Peyer's patch (tissue), 4 donors: ENCODE results near the gene REV3L. TPM values are rescaled to one million over a fixed set of nuclear protein-coding genes. Genes with fewer than 3 reads are reported as not detected.

Source experiments
- DNase-seq, 3 donors: peaks; one replicate each; pipeline ENCODE4 v3.0.0-alpha.2; 2017 to 2019
- H3K27ac ChIP-seq, 4 donors: fragments of 200-600 bp; sonication (generic); one replicate each; pipeline ENCODE4 v1.5.1; 2016 to 2019
- H3K27me3 ChIP-seq, 2 donors: fragments of 200-600 bp; sonication (generic); one replicate each; pipeline ENCODE4 v1.5.1; 2019
- H3K36me3 ChIP-seq, 3 donors: fragments of 200-600 bp; sonication (generic); one replicate each; pipeline ENCODE4 v1.5.1; 2016 to 2019
- H3K4me1 ChIP-seq, 4 donors: fragments of 200-600 bp; sonication (generic); one replicate each; pipeline ENCODE4 v1.5.1; 2016 to 2019
- H3K4me3 ChIP-seq, 4 donors: fragments of 200-600 bp; sonication (generic); 1 replicate in 3 of 4; 2 replicates in 1 of 4; pipeline ENCODE4 v1.5.1; 2016 to 2019; ENCODE audit warnings: mild to moderate bottlenecking in 1 of 4
- H3K9me3 ChIP-seq, 4 donors: fragments of 200-600 bp; sonication (generic); one replicate each; pipeline ENCODE4 v1.5.1; 2016 to 2019; ENCODE audit warnings: mild to moderate bottlenecking in 1 of 4
- POLR2A ChIP-seq, 2 donors: fragments of 450-650 bp; IDR thresholded peaks; one replicate each; pipeline ENCODE4 v1.5.1; 2017; ENCODE audit warnings: antibody characterized with exemption in 2 of 2, mild to moderate bottlenecking in 2 of 2, moderate library complexity in 2 of 2
- total RNA-seq, 4 donors: library from RNA; depleted of rRNA; stranded (reverse); fragments of >200 nt; gene quantifications; one replicate each; pipeline ENCODE4 v1.1.0, GENCODE V29; 2016
- TF ChIP-seq, protein P1 (sequence below), 6 experiments: fragments of 450-650 bp in 4 of 6; fragments of 200-600 bp in 2 of 6; sonication (generic) in 1 of 6; IDR thresholded peaks; one replicate each; pipeline ENCODE4 v1.5.1; 2017 to 2019; ENCODE audit warnings: antibody characterized with exemption in 6 of 6, mild to moderate bottlenecking in 3 of 6, moderate library complexity in 1 of 6

The REV3L gene
- total RNA-seq, 4 donors from 2014 or later = 20.5 to 50.3 (median 38.0) TPM

DNA sequence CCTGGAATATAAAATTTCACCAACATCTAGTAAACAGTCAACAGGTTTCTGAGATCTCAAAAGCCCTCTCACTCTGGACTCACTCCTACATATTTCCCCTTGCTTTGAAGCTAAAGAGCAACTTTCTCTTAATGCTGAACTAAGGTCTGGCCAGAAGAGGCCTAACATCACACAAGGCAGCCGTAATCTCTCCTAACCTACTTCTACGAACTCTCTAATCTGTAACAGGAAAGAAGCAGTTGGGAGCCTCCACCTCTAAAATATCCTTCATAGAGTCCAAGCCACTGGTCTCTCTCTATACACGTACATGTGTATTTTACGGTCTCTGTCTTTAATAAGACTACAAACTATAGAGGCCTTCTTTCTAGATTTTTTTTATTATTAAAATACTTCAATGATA lies 72.0 kb downstream of the REV3L start:
- no peak for DNase-seq
- no peaks in the 10 kb centered on the region for H3K9me3 ChIP-seq
- H3K36me3 ChIP-seq = no peaks in the 10 kb centered on the region
- TF ChIP-seq POLR2A (IDR thresholded peaks at IDR 0.05) = no peak
- TF ChIP-seq, protein P1, sequence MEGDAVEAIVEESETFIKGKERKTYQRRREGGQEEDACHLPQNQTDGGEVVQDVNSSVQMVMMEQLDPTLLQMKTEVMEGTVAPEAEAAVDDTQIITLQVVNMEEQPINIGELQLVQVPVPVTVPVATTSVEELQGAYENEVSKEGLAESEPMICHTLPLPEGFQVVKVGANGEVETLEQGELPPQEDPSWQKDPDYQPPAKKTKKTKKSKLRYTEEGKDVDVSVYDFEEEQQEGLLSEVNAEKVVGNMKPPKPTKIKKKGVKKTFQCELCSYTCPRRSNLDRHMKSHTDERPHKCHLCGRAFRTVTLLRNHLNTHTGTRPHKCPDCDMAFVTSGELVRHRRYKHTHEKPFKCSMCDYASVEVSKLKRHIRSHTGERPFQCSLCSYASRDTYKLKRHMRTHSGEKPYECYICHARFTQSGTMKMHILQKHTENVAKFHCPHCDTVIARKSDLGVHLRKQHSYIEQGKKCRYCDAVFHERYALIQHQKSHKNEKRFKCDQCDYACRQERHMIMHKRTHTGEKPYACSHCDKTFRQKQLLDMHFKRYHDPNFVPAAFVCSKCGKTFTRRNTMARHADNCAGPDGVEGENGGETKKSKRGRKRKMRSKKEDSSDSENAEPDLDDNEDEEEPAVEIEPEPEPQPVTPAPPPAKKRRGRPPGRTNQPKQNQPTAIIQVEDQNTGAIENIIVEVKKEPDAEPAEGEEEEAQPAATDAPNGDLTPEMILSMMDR (IDR thresholded peaks at IDR 0.05) = no peak
- no peaks in the 10 kb centered on the region for H3K27me3 ChIP-seq
- no peak overlapping the region for H3K4me3 ChIP-seq
- H3K4me1 ChIP-seq = peaks cover 0 to 8% (median 0%) of the 10 kb centered on the region in 4 donors
- peak overlapping the region in 2 of 4 donors; percentile 17 to 35 for H3K27ac ChIP-seq

- Histone ChIP-seq H3K36me3 (no peaks in the 10 kb centered on the region), H3K4me1 (peaks cover 0 to 8% (median 0%) of the 10 kb centered on the region in 4 donors), H3K27ac (peak overlapping the region in 1 of 4 donors; percentile 35), H3K27me3 (no peaks in the 10 kb centered on the region), H3K4me3 (no peak overlapping the region), H3K9me3 (no peaks in the 10 kb centered on the region)
- DNase-seq = no peak
- TF ChIP-seq, protein P1 (IDR thresholded peaks at IDR 0.05) = no peak
- no peak for TF ChIP-seq POLR2A (IDR thresholded peaks at IDR 0.05)
Observed at GRCh38 chr6:111410371-111410770, 72.6 kb downstream of the REV3L start.

DNA sequence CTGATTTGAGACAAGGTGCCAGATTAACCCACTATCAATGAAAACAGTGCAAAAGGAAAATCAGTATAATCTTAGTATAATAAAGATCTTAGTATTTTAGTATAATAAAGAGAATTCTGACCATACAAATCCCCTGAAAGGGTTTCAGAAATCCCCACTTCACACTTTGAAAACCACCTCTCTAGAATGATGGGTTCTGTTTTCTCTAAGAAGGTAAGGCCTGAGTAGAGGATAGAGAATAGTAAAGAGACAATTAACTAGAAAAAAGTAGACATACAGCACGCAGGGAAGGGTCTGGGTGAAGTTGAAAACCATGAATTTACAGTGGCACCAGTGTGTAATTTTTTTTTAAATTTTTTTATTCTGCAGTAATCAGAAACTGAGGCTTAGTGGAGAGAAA lies 73.6 kb downstream of the REV3L start:
- no peaks in the 10 kb centered on the region for H3K9me3 ChIP-seq

GRCh38 chr6:111407686-111408085 lies 75.3 kb downstream of the REV3L start:
- H3K4me1 ChIP-seq = peaks cover 0 to 8% (median 0%) of the 10 kb centered on the region in 4 donors
- no peak for DNase-seq
- H3K4me3 ChIP-seq = no peak overlapping the region
- TF ChIP-seq, protein P1 (IDR thresholded peaks at IDR 0.05) = no peak
- TF ChIP-seq POLR2A (IDR thresholded peaks at IDR 0.05) = no peak
- no peaks in the 10 kb centered on the region for H3K27me3 ChIP-seq
- no peak overlapping the region for H3K27ac ChIP-seq
- H3K36me3 ChIP-seq = peaks cover 0 to 11% (median 0%) of the 10 kb centered on the region in 3 donors
- H3K9me3 ChIP-seq = no peaks in the 10 kb centered on the region

More for the DNA sequence above, 73.6 kb downstream of the REV3L start:
- peaks cover 0 to 8% (median 0%) of the 10 kb centered on the region in 4 donors for H3K4me1 ChIP-seq
- no peak overlapping the region for H3K4me3 ChIP-seq
- no peak for TF ChIP-seq POLR2A (IDR thresholded peaks at IDR 0.05)
- TF ChIP-seq, protein P1 (IDR thresholded peaks at IDR 0.05) = no peak
- no peak overlapping the region for H3K27ac ChIP-seq
- H3K27me3 ChIP-seq = no peaks in the 10 kb centered on the region
- DNase-seq = no peak
- H3K36me3 ChIP-seq = peaks cover 0 to 1% (median 0%) of the 10 kb centered on the region in 3 donors

DNA sequence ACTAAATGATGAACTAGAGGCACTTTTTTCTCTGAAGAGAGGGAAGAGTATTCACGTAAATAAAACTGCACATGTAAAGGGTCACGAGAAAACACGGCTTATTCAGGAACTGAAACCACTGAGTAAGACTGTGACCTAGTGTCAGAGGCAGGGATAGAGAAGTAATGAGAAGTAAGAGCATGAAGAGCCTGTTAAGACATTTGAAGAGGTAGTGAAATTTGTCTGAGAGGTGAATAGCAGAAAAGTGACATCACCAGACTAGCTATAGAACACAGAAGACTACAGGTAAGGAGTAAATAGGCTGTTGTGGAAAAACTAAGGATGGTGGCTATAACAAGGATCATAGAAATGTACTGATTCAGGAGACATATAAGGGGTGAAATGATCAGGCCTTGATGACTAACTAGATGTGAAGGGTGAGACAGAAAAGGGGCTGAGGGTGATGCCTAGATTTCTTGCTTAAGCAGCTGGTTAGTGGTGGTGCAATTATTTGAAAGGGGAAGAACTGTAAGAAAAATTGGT lies 76.8 kb downstream of the REV3L start:
- Histone ChIP-seq H3K4me3 (no peak overlapping the region), H3K9me3 (no peaks in the 10 kb centered on the region), H3K36me3 (peaks cover 0 to 23% (median 0%) of the 10 kb centered on the region in 3 donors), H3K27me3 (no peaks in the 10 kb centered on the region), H3K4me1 (peaks cover 0 to 8% (median 0%) of the 10 kb centered on the region in 4 donors), H3K27ac (peak overlapping the region in 2 of 4 donors; percentile 6 to 27)
- DNase-seq = peak in 1 of 3 donors; percentile 31
- TF ChIP-seq, protein P1 (IDR thresholded peaks at IDR 0.05) = no peak
